Liver (tissue), 9 donors: ENCODE results near the gene TNS1. TPM values are rescaled to one million over a fixed set of nuclear protein-coding genes. Genes with fewer than 3 reads are reported as not detected.

ENCODE experiments used
- DNase-seq: peaks from one replicate; pipeline ENCODE4 v3.0.0-alpha.2; 2017; ENCODE audit warnings: low spot score
- H3K27ac ChIP-seq, 2 donors: one replicate each; pipeline ENCODE4 v1.7.0; 2013; ENCODE audit warnings: inconsistent platforms in 2 of 2, low read length in 2 of 2, control low read depth in 1 of 2, low read depth in 1 of 2, mild to moderate bottlenecking in 1 of 2
- H3K27me3 ChIP-seq, 4 donors: one replicate each; pipeline versions ENCODE4 v1.6.1 to v1.7.0; 2013; ENCODE audit warnings: low read length in 3 of 4, inconsistent platforms in 1 of 4, mild to moderate bottlenecking in 1 of 4, moderate library complexity in 1 of 4; ENCODE audit not compliant: control insufficient read depth in 4 of 4, insufficient read depth in 4 of 4
- H3K36me3 ChIP-seq, 4 donors: one replicate each; pipeline versions ENCODE4 v1.6.1 to v1.7.0; 2013; ENCODE audit warnings: low read length in 3 of 4, mild to moderate bottlenecking in 3 of 4, low read depth in 1 of 4, moderate library complexity in 1 of 4; ENCODE audit not compliant: control insufficient read depth in 4 of 4, insufficient read depth in 3 of 4
- H3K4me1 ChIP-seq, 4 donors: one replicate each; pipeline versions ENCODE4 v1.6.1 to v1.7.0; 2013; ENCODE audit warnings: low read length in 3 of 4, mild to moderate bottlenecking in 3 of 4, moderate library complexity in 1 of 4; ENCODE audit not compliant: control insufficient read depth in 4 of 4, insufficient read depth in 4 of 4
- H3K4me3 ChIP-seq, 3 donors: one replicate each; pipeline versions ENCODE4 v1.6.1 to v1.7.0; 2013; ENCODE audit warnings: low read length in 3 of 3, control low read depth in 1 of 3, low read depth in 1 of 3, mild to moderate bottlenecking in 1 of 3
- H3K9ac ChIP-seq, 2 donors: one replicate each; pipeline ENCODE4 v1.7.0; 2013; ENCODE audit warnings: low read length in 2 of 2, mild to moderate bottlenecking in 2 of 2, moderate library complexity in 2 of 2, control low read depth in 1 of 2, low read depth in 1 of 2
- H3K9me3 ChIP-seq, 4 donors: one replicate each; pipeline versions ENCODE4 v1.6.1 to v1.7.0; 2013; ENCODE audit warnings: low read length in 3 of 4; ENCODE audit not compliant: control insufficient read depth in 4 of 4
- ATF3 ChIP-seq: IDR thresholded peaks from 2 replicates; pipeline ENCODE4 v1.6.1; 2016; ENCODE audit warnings: antibody characterized with exemption
- CTCF ChIP-seq: fragments of 150-350 bp; IDR thresholded peaks from 2 replicates; pipeline ENCODE4 v1.5.1; 2017; ENCODE audit warnings: improper control_type of control experiment, low read depth, low read length; ENCODE audit not compliant: missing input control
- EGR1 ChIP-seq, 2 donors: IDR thresholded peaks; 2 replicates each; pipeline ENCODE4 v1.6.1; 2016 to 2018; ENCODE audit warnings: antibody characterized with exemption in 2 of 2, low read depth in 2 of 2
- FOXA1 ChIP-seq: IDR thresholded peaks from 2 replicates; pipeline ENCODE4 v1.6.1; 2016; ENCODE audit warnings: antibody characterized with exemption
- FOXA2 ChIP-seq: IDR thresholded peaks from 2 replicates; pipeline ENCODE4 v1.6.1; 2016; ENCODE audit warnings: antibody characterized with exemption
- GABPA ChIP-seq, 2 donors: IDR thresholded peaks in 1 of 2; conservative IDR thresholded peaks in 1 of 2; 2 replicates each; pipeline ENCODE4 v1.6.1; 2016; ENCODE audit warnings: antibody characterized with exemption in 2 of 2, mild to moderate bottlenecking in 1 of 2, moderate library complexity in 1 of 2
- HNF4A ChIP-seq, 2 donors: conservative IDR thresholded peaks; 2 replicates each; pipeline ENCODE4 v1.6.1; 2016; ENCODE audit warnings: antibody characterized with exemption in 2 of 2, mild to moderate bottlenecking in 2 of 2
- MAX ChIP-seq: IDR thresholded peaks from 2 replicates; pipeline ENCODE4 v1.6.1; 2016; ENCODE audit warnings: antibody characterized with exemption
- REST ChIP-seq: IDR thresholded peaks from 2 replicates; pipeline ENCODE4 v1.6.1; 2016; ENCODE audit warnings: antibody characterized with exemption, mild to moderate bottlenecking
- RXRA ChIP-seq, 2 donors: IDR thresholded peaks; 2 replicates each; pipeline ENCODE4 v1.6.1; 2017 to 2018; ENCODE audit warnings: antibody characterized with exemption in 2 of 2, mild to moderate bottlenecking in 1 of 2
- TAF1 ChIP-seq: conservative IDR thresholded peaks from 2 replicates; pipeline ENCODE4 v1.6.1; 2016; ENCODE audit warnings: antibody characterized with exemption, mild to moderate bottlenecking
- YY1 ChIP-seq: IDR thresholded peaks from 2 replicates; pipeline ENCODE4 v1.6.1; 2016; ENCODE audit warnings: antibody characterized with exemption, mild to moderate bottlenecking
- ZBTB33 ChIP-seq: IDR thresholded peaks from 2 replicates; pipeline ENCODE4 v1.6.1; 2016; ENCODE audit warnings: antibody characterized with exemption
- WGBS: extraction: QIAGEN DNeasy Blood & Tissue Kit; methylation state at CpG from one replicate; pipeline ENCODE4 v1.1.7; 2013; 5-methylcytosine and 5-hydroxymethylcytosine counted together
- polyA plus RNA-seq, 2 donors: library from polyadenylated mRNA; stranded (reverse) in 1 of 2; unstranded in 1 of 2; fragments of 200-250 nt in 1 of 2; fragments of >200 nt in 1 of 2; fragmentation: Nextera tagmentation in 1 of 2; extraction: Ambion mirVana in 1 of 2; gene quantifications; one replicate each; pipeline versions ENCODE4 v1.2.1 to v1.2.3, GENCODE V29; 2013 to 2015
- total RNA-seq, 2 donors: library from RNA; depleted of rRNA; stranded (reverse); fragments of >200 nt; gene quantifications; one replicate each; pipeline ENCODE4 v1.2.3, GENCODE V29; 2014
- donor health status: healthy.
- donor health status: healthy.
- donor health status: healthy.
- donor health status: healthy.
- donor health status: healthy.

TNS1 gene
- total and polyA plus RNA-seq, 4 donors, result 16.3 to 128 (median 57.3) TPM

- TF ChIP-seq CTCF, result no peak
These were observed 155.0 kb downstream of the TNS1 start (continued) for GRCh38 chr2:217847552-217848350.

GRCh38 chr2:217847115-217847514 lies 155.7 kb downstream of the TNS1 start:
- Histone ChIP-seq H3K9ac (no peak overlapping the region), H3K36me3 (peaks cover 10 to 58% (median 35%) of the 10 kb centered on the region in 4 donors), H3K27me3 (no peaks in the 10 kb centered on the region), H3K4me1 (peaks cover 0 to 3% (median 0%) of the 10 kb centered on the region in 4 donors), H3K9me3 (peaks cover 0 to 5% (median 0%) of the 10 kb centered on the region in 4 donors), H3K4me3 (no peak overlapping the region), H3K27ac (no peak overlapping the region)
- no peak for DNase-seq
- WGBS, result 91% methylated on average over 2 of the region's 2 CpGs
- no peak for TF ChIP-seq GABPA (IDR thresholded peaks at IDR 0.05 in 1 of 2, conservative IDR thresholded peaks at IDR 0.05 in 1 of 2)
- TF ChIP-seq MAX, result no peak
- TF ChIP-seq ZBTB33, result no peak
- no peak for TF ChIP-seq EGR1 (IDR thresholded peaks at IDR 0.05; ENCODE audit: low read depth in 2 of 2)
- TF ChIP-seq FOXA2, result no peak
- no peak for TF ChIP-seq YY1
- TF ChIP-seq ATF3, result no peak
- TF ChIP-seq REST, result no peak
- TF ChIP-seq FOXA1, result no peak
- TF ChIP-seq TAF1, result no peak
- no peak for TF ChIP-seq RXRA (IDR thresholded peaks at IDR 0.05)
- no peak for TF ChIP-seq HNF4A (conservative IDR thresholded peaks at IDR 0.05)
- no peak for TF ChIP-seq CTCF
